Retina (tissue), 1 donor: ENCODE data around the gene DIPK1B.

Experiments
- DNase-seq: peaks from one replicate; pipeline ENCODE4 v3.0.0-alpha.2; 2016

The DIPK1B gene

GRCh38 chr9:136673088-136673974 lies 39.0 kb upstream of the DIPK1B start:
- DNase-seq, result no peak

GRCh38 chr9:136673975-136674785 lies 38.2 kb upstream of the DIPK1B start:
- DNase-seq, result no peak

GRCh38 chr9:136674786-136675349 lies 37.5 kb upstream of the DIPK1B start:
- no peak for DNase-seq

- DNase-seq, result no peak
These were observed 36.7 kb upstream of the DIPK1B start for GRCh38 chr9:136675477-136676296.

- DNase-seq, result no peak
These were observed 36.0 kb upstream of the DIPK1B start for GRCh38 chr9:136676297-136676794.

- no peak for DNase-seq
These were observed 35.3 kb upstream of the DIPK1B start for GRCh38 chr9:136676920-136677686.

- DNase-seq, result no peak
These were observed 34.3 kb upstream of the DIPK1B start for GRCh38 chr9:136678034-136678433.

- no peak for DNase-seq
These were observed 33.7 kb upstream of the DIPK1B start for GRCh38 chr9:136678624-136679023.

- no peak for DNase-seq
These were observed 32.9 kb upstream of the DIPK1B start for GRCh38 chr9:136679431-136679941.

- no peak for DNase-seq
These were observed 31.3 kb upstream of the DIPK1B start for GRCh38 chr9:136681029-136681428.

GRCh38 chr9:136681945-136682699 lies 30.2 kb upstream of the DIPK1B start:
- no peak for DNase-seq

- no peak for DNase-seq
These were observed 29.7 kb upstream of the DIPK1B start for GRCh38 chr9:136682710-136683109.

- no peak for DNase-seq
These were observed 29.1 kb upstream of the DIPK1B start for GRCh38 chr9:136683173-136683745.

GRCh38 chr9:136683755-136684154 lies 28.6 kb upstream of the DIPK1B start:
- peak; percentile 32 for DNase-seq

GRCh38 chr9:136684339-136684738 lies 28.0 kb upstream of the DIPK1B start:
- DNase-seq, result no peak

- DNase-seq, result no peak
These were observed 27.6 kb upstream of the DIPK1B start for GRCh38 chr9:136684799-136685198.

GRCh38 chr9:136685216-136685615 lies 27.2 kb upstream of the DIPK1B start:
- DNase-seq, result no peak

- DNase-seq, result no peak
These were observed 26.4 kb upstream of the DIPK1B start for GRCh38 chr9:136685790-136686533.

- DNase-seq, result no peak
These were observed 25.9 kb upstream of the DIPK1B start for GRCh38 chr9:136686534-136686793.
